GM21390 (cell line): ENCODE measurements around the gene SLC12A7.

Experiments used
- ATAC-seq: cut with Tn5 transposase; IDR thresholded peaks from one replicate; pipeline ENCODE4 v1.9.1; 2021; ENCODE audit not compliant: unreplicated experiment

Gene SLC12A7

GRCh38 chr5:1038417-1039209 is 73.2 kb downstream of the SLC12A7 start:
- no peak for ATAC-seq

GRCh38 chr5:1037671-1038416 is 74.0 kb downstream of the SLC12A7 start:
- ATAC-seq, result no peak

- no peak for ATAC-seq
These were observed 74.7 kb downstream of the SLC12A7 start for GRCh38 chr5:1037123-1037670.

GRCh38 chr5:1036504-1037122 is 75.2 kb downstream of the SLC12A7 start:
- no peak for ATAC-seq

GRCh38 chr5:1035421-1036405 is 76.2 kb downstream of the SLC12A7 start:
- ATAC-seq, result no peak

- ATAC-seq, result no peak
These were observed 76.9 kb downstream of the SLC12A7 start for GRCh38 chr5:1034986-1035385.

GRCh38 chr5:1034421-1034905 is 77.4 kb downstream of the SLC12A7 start:
- ATAC-seq, result no peak

GRCh38 chr5:1033606-1034420 is 78.0 kb downstream of the SLC12A7 start:
- ATAC-seq, result no peak

GRCh38 chr5:1033178-1033577 is 78.7 kb downstream of the SLC12A7 start:
- ATAC-seq, result no peak

GRCh38 chr5:1032551-1033027 is 79.3 kb downstream of the SLC12A7 start:
- ATAC-seq, result no peak

- no peak for ATAC-seq
These were observed 79.9 kb downstream of the SLC12A7 start for GRCh38 chr5:1032011-1032410.

GRCh38 chr5:1031306-1031959 is 80.4 kb downstream of the SLC12A7 start:
- ATAC-seq, result no peak

- no peak for ATAC-seq
These were observed 81.0 kb downstream of the SLC12A7 start for GRCh38 chr5:1030801-1031271.

- ATAC-seq, result no peak
These were observed 81.8 kb downstream of the SLC12A7 start for GRCh38 chr5:1029945-1030625.

- ATAC-seq, result no peak
These were observed 82.5 kb downstream of the SLC12A7 start for GRCh38 chr5:1029282-1029944.

GRCh38 chr5:1028481-1029281 is 83.2 kb downstream of the SLC12A7 start:
- no peak for ATAC-seq
